Endothelial cell of umbilical vein (primary cell): ENCODE results near the gene PRR5L. TPM values are rescaled to one million over a fixed set of nuclear protein-coding genes. Genes with fewer than 3 reads are reported as not detected.
A peak's percentile ranks its signal among the peaks of the same experiment; 100 is the strongest.

Experiments
- BruUV-seq: library from RNA; stranded (reverse); fragments of 400-500 nt; replicated peaks from 2 replicates; lab custom pipeline; 2021; lab: Mats Ljungman, UMichigan
- CTCF ChIA-PET: fragments of 300-600, 350-600 bp; sonication (Branson Sonifier 250); formaldehyde crosslinking; loops from one replicate; lab custom pipeline; 2021; ENCODE audit warnings: antibody characterized with exemption, inconsistent platforms; lab: Charles Lee
- POLR2A ChIA-PET: fragments of 300-600, 350-600 bp; sonication (Branson Sonifier 250); formaldehyde crosslinking; loops from one replicate; lab custom pipeline; 2021; ENCODE audit warnings: antibody characterized with exemption, inconsistent platforms; lab: Charles Lee
- DNase-seq: peaks from one replicate; pipeline ENCODE4 v3.0.0-alpha.2; 2011; ENCODE audit warnings: low read depth, low spot score
- FAIRE-seq: peaks from 2 replicates; lab custom pipeline; 2011; peaks lifted over from hg19 to GRCh38; lab: Jason Lieb, UNC
- H2AFZ ChIP-seq: 2 replicates; pipeline ENCODE4 v1.6.0; 2012; ENCODE audit warnings: low read depth, low read length, control low read depth, inconsistent platforms
- H3K27ac ChIP-seq: 2 replicates; pipeline ENCODE4 v1.5.1; 2011; ENCODE audit warnings: low read depth, mild to moderate bottlenecking, control low read depth, low read length, moderate library complexity; ENCODE audit not compliant: insufficient read depth
- H3K27me3 ChIP-seq, 2 experiments: 2 replicates each; pipeline versions ENCODE4 v1.6.0 to v1.6.1; 2011; ENCODE audit warnings: low read length in 2 of 2, mixed read lengths in 1 of 2; ENCODE audit not compliant: control insufficient read depth in 2 of 2, insufficient read depth in 2 of 2
- H3K36me3 ChIP-seq, 2 experiments: 2 replicates in 1 of 2; 3 replicates in 1 of 2; pipeline ENCODE4 v1.5.1; 2011; ENCODE audit warnings: low read length in 2 of 2, mild to moderate bottlenecking in 1 of 2, moderate library complexity in 1 of 2; ENCODE audit not compliant: control insufficient read depth in 2 of 2, insufficient read depth in 2 of 2; ENCODE audit errors: extremely low read depth in 1 of 2
- H3K4me1 ChIP-seq: 3 replicates; pipeline ENCODE4 v1.5.1; 2011; ENCODE audit warnings: mild to moderate bottlenecking, low read length; ENCODE audit not compliant: control insufficient read depth, insufficient read depth; ENCODE audit errors: extremely low read depth
- H3K4me2 ChIP-seq: 2 replicates; pipeline ENCODE4 v1.6.1; 2011; ENCODE audit warnings: low read length, control low read depth, mixed read lengths; ENCODE audit not compliant: insufficient read depth
- H3K4me3 ChIP-seq, 3 experiments: fragments of 200-600 bp in 1 of 3; sonication (generic), shearing (Covaris generic) in 1 of 3; replicated peaks in 1 of 3; 2 replicates each; pipeline ENCODE4 v1.5.1; 2011 to 2016; ENCODE audit warnings: control low read depth in 3 of 3, low read length in 3 of 3, mild to moderate bottlenecking in 2 of 3, inconsistent platforms in 1 of 3, low read depth in 1 of 3, moderate library complexity in 1 of 3; ENCODE audit not compliant: insufficient read depth in 1 of 3
- H3K79me2 ChIP-seq: 2 replicates; pipeline ENCODE4 v1.6.0; 2012; ENCODE audit warnings: low read length, inconsistent platforms; ENCODE audit not compliant: control insufficient read depth, insufficient read depth
- H3K9ac ChIP-seq: replicated peaks from 2 replicates; pipeline ENCODE3; 2011; ENCODE audit warnings: low read length, control low read depth; ENCODE audit not compliant: insufficient read depth; ENCODE audit errors: extremely low read depth
- H3K9me1 ChIP-seq: replicated peaks from 3 replicates; pipeline ENCODE4 v1.6.0; 2011; ENCODE audit warnings: mild to moderate bottlenecking, low read length; ENCODE audit not compliant: control insufficient read depth, insufficient read depth; ENCODE audit errors: extremely low read depth
- H3K9me3 ChIP-seq: replicated peaks from 2 replicates; pipeline ENCODE4 v1.5.1; 2012; ENCODE audit warnings: low read length, inconsistent platforms; ENCODE audit not compliant: control insufficient read depth, insufficient read depth
- H4K20me1 ChIP-seq: replicated peaks from 2 replicates; pipeline ENCODE3; 2011; ENCODE audit warnings: mild to moderate bottlenecking, low read length; ENCODE audit not compliant: control insufficient read depth, insufficient read depth; ENCODE audit errors: extremely low read depth
- EZH2 ChIP-seq: IDR thresholded peaks from 2 replicates; pipeline ENCODE4 v1.6.1; 2012; ENCODE audit warnings: borderline replicate concordance, low read depth, mild to moderate bottlenecking, moderate library complexity, low read length, inconsistent platforms; ENCODE audit not compliant: severe bottlenecking
- FOS ChIP-seq: IDR thresholded peaks from 2 replicates; pipeline ENCODE4 v1.6.1; 2011; ENCODE audit warnings: mild to moderate bottlenecking, low read length, moderate library complexity, borderline replicate concordance; ENCODE audit not compliant: insufficient read depth
- GATA2 ChIP-seq: IDR thresholded peaks from 2 replicates; pipeline ENCODE4 v1.7.0; 2011; ENCODE audit warnings: low read depth, mild to moderate bottlenecking, moderate library complexity, mixed read lengths, low read length; ENCODE audit not compliant: insufficient read length, insufficient read depth
- JUN ChIP-seq: IDR thresholded peaks from 2 replicates; pipeline ENCODE4 v1.6.1; 2011; ENCODE audit warnings: borderline replicate concordance, low read depth; ENCODE audit not compliant: insufficient read length, insufficient read depth
- MYC ChIP-seq: IDR thresholded peaks from one replicate; pipeline ENCODE4 v1.6.1; 2011; ENCODE audit warnings: mild to moderate bottlenecking, low read depth, low read length
- POLR2A ChIP-seq: IDR thresholded peaks from 2 replicates; pipeline ENCODE4 v1.6.1; 2012; ENCODE audit warnings: low read depth, mild to moderate bottlenecking, control low read depth, low read length
- POLR2AphosphoS5 ChIP-seq: IDR thresholded peaks from 2 replicates; pipeline ENCODE4 v1.6.1; 2012; ENCODE audit warnings: low read depth, mild to moderate bottlenecking, control low read depth, low read length, moderate library complexity; ENCODE audit not compliant: insufficient read depth
- dilution Hi-C: fragments of 300-500 bp; cut with MboI; formaldehyde crosslinking; loops from one replicate; pipeline ENCODE4 v1.15.0; 2019; ENCODE audit warnings: low sequenced_read_pairs; ENCODE audit not compliant: extremely low pct_ligation_motif_present
- intact Hi-C: fragments of 100-400 bp; cut with micrococcal nuclease; formaldehyde crosslinking; loops from one replicate; pipeline ENCODE4 v1.10.0; 2022
- polyA plus RNA-seq, 4 experiments: library from polyadenylated mRNA; depleted of rRNA in 3 of 4; stranded (reverse) in 3 of 4; unstranded in 1 of 4; fragments of >200 nt; gene quantifications; 2 replicates each; pipeline versions ENCODE4 v1.2.1 to v1.2.3, GENCODE V29; 2011 to 2012; ENCODE audit warnings: missing spikeins in 1 of 4
- total RNA-seq: library from RNA; stranded (reverse); gene quantifications from 2 replicates; pipeline ENCODE4 v1.2.3, GENCODE V29; 2021
- TF ChIP-seq, protein P1 (sequence below): IDR thresholded peaks from 2 replicates; pipeline ENCODE4 v1.6.1; 2011; ENCODE audit not compliant: insufficient read depth, insufficient read length
- TF ChIP-seq, protein P2 (sequence below), 2 donors: IDR thresholded peaks; 1 replicate in 1 of 2; 2 replicates in 1 of 2; pipeline ENCODE4 v1.5.1; 2011; ENCODE audit warnings: low read length in 2 of 2, mild to moderate bottlenecking in 2 of 2, moderate library complexity in 2 of 2, control low read depth in 1 of 2, inconsistent platforms in 1 of 2, low read depth in 1 of 2; ENCODE audit not compliant: insufficient read depth in 1 of 2; ENCODE audit errors: extremely low read depth in 1 of 2

The PRR5L gene
- total and polyA plus RNA-seq, 2 donors (not counting 3 experiments of a cell fraction or from before 2014, with no cell fraction given), result 2.5 to 6.1 TPM

- H2AFZ ChIP-seq, result peak overlapping the region; percentile 73
- no peaks in the 10 kb centered on the region for H3K79me2 ChIP-seq
- H3K27me3 ChIP-seq, result no peaks in the 10 kb centered on the region
- peak overlapping the region; percentile 10 for H3K9ac ChIP-seq
- ChIA-PET POLR2A (no interaction called here), CTCF (interaction anchor here (0.6 to 1.8 kb wide), 11 partner anchors 9 to 163 kb away, joined by 3 to 11 read pairs (median 4); no protein-coding TSS in a partner anchor)
- peak; percentile 54 for DNase-seq
- H3K9me1 ChIP-seq, result no peaks in the 10 kb centered on the region
- no peaks in the 10 kb centered on the region for H3K9me3 ChIP-seq
- no TSS peak for BruUV-seq
- peak; percentile 8 for FAIRE-seq
- no peak overlapping the region for H3K4me3 ChIP-seq
- H3K27ac ChIP-seq, result peak overlapping the region; percentile 30
- intact Hi-C loops, result no loop called here
- dilution Hi-C loops, result no loop called here
- H4K20me1 ChIP-seq, result no peaks in the 10 kb centered on the region
- TF ChIP-seq GATA2 (no peak), JUN (no peak), FOS (peak; percentile 61), POLR2AphosphoS5 (no peak), POLR2A (no peak)
- no peaks in the 10 kb centered on the region for H3K36me3 ChIP-seq
- no peak overlapping the region for H3K4me2 ChIP-seq
- no peaks in the 10 kb centered on the region for H3K4me1 ChIP-seq
Measured at GRCh38 chr11:36455658-36456111, 159.6 kb downstream of the PRR5L start.

GRCh38 chr11:36456156-36456555 lies 160.1 kb downstream of the PRR5L start:
- H3K36me3 ChIP-seq, result no peaks in the 10 kb centered on the region
- no peak overlapping the region for H3K4me3 ChIP-seq
- no peaks in the 10 kb centered on the region for H3K9me3 ChIP-seq
- H4K20me1 ChIP-seq, result no peaks in the 10 kb centered on the region
- dilution Hi-C loops, result no loop called here
- H3K27me3 ChIP-seq, result no peaks in the 10 kb centered on the region
- DNase-seq (no peak), FAIRE-seq (no peak)
- no peaks in the 10 kb centered on the region for H3K9me1 ChIP-seq
- H3K4me2 ChIP-seq, result no peak overlapping the region
- H2AFZ ChIP-seq, result peak overlapping the region; percentile 73
- ChIA-PET CTCF (interaction anchor here (0.6 to 1.8 kb wide), 11 partner anchors 9 to 164 kb away, joined by 3 to 11 read pairs (median 4); no protein-coding TSS in a partner anchor), POLR2A (no interaction called here)
- peak overlapping the region; percentile 10 for H3K9ac ChIP-seq
- H3K79me2 ChIP-seq, result no peaks in the 10 kb centered on the region
- TF ChIP-seq POLR2AphosphoS5 (no peak), JUN (no peak), POLR2A (no peak), MYC (no peak), EZH2 (no peak), FOS (no peak), GATA2 (no peak)
- TF ChIP-seq, protein P1, sequence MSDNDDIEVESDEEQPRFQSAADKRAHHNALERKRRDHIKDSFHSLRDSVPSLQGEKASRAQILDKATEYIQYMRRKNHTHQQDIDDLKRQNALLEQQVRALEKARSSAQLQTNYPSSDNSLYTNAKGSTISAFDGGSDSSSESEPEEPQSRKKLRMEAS, result no peak
- TF ChIP-seq, protein P2, sequence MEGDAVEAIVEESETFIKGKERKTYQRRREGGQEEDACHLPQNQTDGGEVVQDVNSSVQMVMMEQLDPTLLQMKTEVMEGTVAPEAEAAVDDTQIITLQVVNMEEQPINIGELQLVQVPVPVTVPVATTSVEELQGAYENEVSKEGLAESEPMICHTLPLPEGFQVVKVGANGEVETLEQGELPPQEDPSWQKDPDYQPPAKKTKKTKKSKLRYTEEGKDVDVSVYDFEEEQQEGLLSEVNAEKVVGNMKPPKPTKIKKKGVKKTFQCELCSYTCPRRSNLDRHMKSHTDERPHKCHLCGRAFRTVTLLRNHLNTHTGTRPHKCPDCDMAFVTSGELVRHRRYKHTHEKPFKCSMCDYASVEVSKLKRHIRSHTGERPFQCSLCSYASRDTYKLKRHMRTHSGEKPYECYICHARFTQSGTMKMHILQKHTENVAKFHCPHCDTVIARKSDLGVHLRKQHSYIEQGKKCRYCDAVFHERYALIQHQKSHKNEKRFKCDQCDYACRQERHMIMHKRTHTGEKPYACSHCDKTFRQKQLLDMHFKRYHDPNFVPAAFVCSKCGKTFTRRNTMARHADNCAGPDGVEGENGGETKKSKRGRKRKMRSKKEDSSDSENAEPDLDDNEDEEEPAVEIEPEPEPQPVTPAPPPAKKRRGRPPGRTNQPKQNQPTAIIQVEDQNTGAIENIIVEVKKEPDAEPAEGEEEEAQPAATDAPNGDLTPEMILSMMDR (IDR thresholded peaks at IDR 0.05; ENCODE audit: extremely low read depth in 1 of 2, insufficient read depth in 1 of 2, low read depth in 1 of 2, low read length in 2 of 2), result no peak
- no TSS peak for BruUV-seq
- intact Hi-C loops, result no loop called here
- H3K27ac ChIP-seq, result peak overlapping the region; percentile 30
- H3K4me1 ChIP-seq, result no peaks in the 10 kb centered on the region
